Testis (tissue), 3 donors: ENCODE data around the gene GCN1. TPM values are rescaled to one million over a fixed set of nuclear protein-coding genes. Genes with fewer than 3 reads are reported as not detected.

Experiments
- DNase-seq: peaks from one replicate; pipeline ENCODE4 v3.0.0-alpha.2; 2019
- H3K27ac ChIP-seq, 2 donors: fragments of 200-600 bp; sonication (generic); one replicate each; pipeline ENCODE4 v1.5.1; 2019
- H3K27me3 ChIP-seq: fragments of 200-600 bp; sonication (generic); one replicate; pipeline ENCODE4 v1.5.1; 2019
- H3K36me3 ChIP-seq: fragments of 200-600 bp; sonication (generic); one replicate; pipeline ENCODE4 v1.5.1; 2017; ENCODE audit warnings: low read depth; ENCODE audit errors: missing control alignments
- H3K4me1 ChIP-seq: fragments of 200-600 bp; sonication (generic); one replicate; pipeline ENCODE4 v1.5.1; 2019
- H3K4me3 ChIP-seq, 2 donors: fragments of 200-600 bp; sonication (generic); one replicate each; pipeline ENCODE4 v1.5.1; 2017 to 2019
- H3K9me3 ChIP-seq: fragments of 200-600 bp; sonication (generic); one replicate; pipeline ENCODE4 v1.5.1; 2017
- CTCF ChIP-seq, 3 experiments: fragments of 450-650 bp in 2 of 3; fragments of 200-600 bp in 1 of 3; sonication (generic) in 1 of 3; IDR thresholded peaks; one replicate each; pipeline ENCODE4 v1.5.1; 2016 to 2019; ENCODE audit warnings: antibody characterized with exemption in 3 of 3, mild to moderate bottlenecking in 2 of 3, moderate library complexity in 1 of 3
- POLR2A ChIP-seq: fragments of 450-650 bp; IDR thresholded peaks from one replicate; pipeline ENCODE4 v1.6.1; 2017; ENCODE audit warnings: antibody characterized with exemption, mild to moderate bottlenecking, moderate library complexity
- WGBS, 2 donors: methylation state at CpG; one replicate each; pipeline ENCODE4 v1.1.5; 2018; 5-methylcytosine and 5-hydroxymethylcytosine counted together
- intact Hi-C: fragments of 100-400 bp; cut with DNase I; formaldehyde crosslinking; loops from one replicate; pipeline ENCODE4 v1.15.1; 2023; ENCODE audit warnings: low total_unique reads
- polyA plus RNA-seq: library from polyadenylated mRNA; stranded (reverse); fragments of 350-450 nt; fragmentation: Illumina TruSeq; extraction: RNeasy Lipid Tissue Mini Kit (QIAGEN cat#74804); gene quantifications from one replicate; pipeline ENCODE4 v1.2.3, GENCODE V29; 2014; ENCODE audit warnings: low read depth, low replicate concordance; ENCODE audit not compliant: insufficient read depth
- total RNA-seq, 2 donors: library from RNA; depleted of rRNA; stranded (reverse); fragments of >200 nt; gene quantifications; one replicate each; pipeline ENCODE4 v1.2.3, GENCODE V29; 2016

Gene GCN1
- total and polyA plus RNA-seq, 3 donors from 2014 or later: 66.3 to 164 (median 104) TPM

DNA sequence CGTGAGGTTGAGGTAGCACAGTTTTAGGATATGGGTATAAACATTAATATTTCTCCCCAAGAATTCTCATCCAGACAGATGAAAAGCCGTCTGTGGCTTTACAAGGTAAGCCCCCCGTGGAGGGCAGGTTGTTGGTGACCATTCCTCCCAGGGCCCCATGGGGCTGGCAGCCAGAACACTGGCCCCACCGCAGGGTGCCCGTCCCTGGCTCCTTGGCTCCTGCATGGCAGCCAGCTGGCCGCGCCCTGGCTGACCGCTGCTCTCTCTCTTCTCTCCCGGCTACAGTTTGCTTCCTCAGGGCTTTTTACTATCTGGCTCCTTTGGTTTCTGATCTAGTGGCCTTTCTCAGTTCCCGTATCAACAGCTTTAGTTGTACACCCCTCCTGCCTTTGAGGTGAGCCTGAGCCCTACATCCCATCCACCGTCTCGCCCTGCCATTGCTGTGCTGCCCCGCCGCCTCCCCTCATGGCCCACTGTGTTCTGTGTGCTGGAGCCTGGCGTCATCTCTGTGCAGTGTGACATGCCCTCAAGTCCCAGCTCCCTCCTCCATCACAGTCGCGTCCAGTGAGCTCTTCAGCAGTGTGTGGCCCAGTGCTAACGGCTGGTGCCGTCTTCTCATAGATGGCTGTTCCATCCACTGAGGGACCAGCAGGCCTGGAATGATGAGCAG, 103.8 kb downstream of the GCN1 start:
- 87 to 93% methylated on average over 15 to 19 of the region's 19 CpGs for WGBS, 2 donors
- peaks cover 6% of the 10 kb centered on the region for H3K4me1 ChIP-seq
- no peak overlapping the region for H3K27ac ChIP-seq
- no peak for DNase-seq
- H3K9me3 ChIP-seq: no peaks in the 10 kb centered on the region
- no peaks in the 10 kb centered on the region for H3K36me3 ChIP-seq
- no peak for TF ChIP-seq CTCF (IDR thresholded peaks at IDR 0.05)
- no peak for TF ChIP-seq POLR2A
- intact Hi-C loops: no loop called here
- H3K27me3 ChIP-seq: no peaks in the 10 kb centered on the region
- no peak overlapping the region for H3K4me3 ChIP-seq

- H3K36me3 ChIP-seq: no peaks in the 10 kb centered on the region
- intact Hi-C loops: no loop called here
- H3K4me1 ChIP-seq: peaks cover 6% of the 10 kb centered on the region
- WGBS, 2 donors: 74 to 82% methylated on average over 2 to 3 of the region's 3 CpGs
- no peak overlapping the region for H3K4me3 ChIP-seq
- no peaks in the 10 kb centered on the region for H3K27me3 ChIP-seq
- TF ChIP-seq POLR2A: no peak
- TF ChIP-seq CTCF (IDR thresholded peaks at IDR 0.05): no peak
- no peak for DNase-seq
- H3K9me3 ChIP-seq: no peaks in the 10 kb centered on the region
- H3K27ac ChIP-seq: no peak overlapping the region
Observed at GRCh38 chr12:120090206-120090605, 104.3 kb downstream of the GCN1 start.

GRCh38 chr12:120089796-120090195, 104.7 kb downstream of the GCN1 start:
- WGBS, 2 donors: 70% methylated on average over 2 of the region's 2 CpGs; no CpG with 5 or more reads in 1 of the 2 donors
- no peaks in the 10 kb centered on the region for H3K27me3 ChIP-seq

GRCh38 chr12:120089105-120089504, 105.4 kb downstream of the GCN1 start:
- H3K9me3 ChIP-seq: no peaks in the 10 kb centered on the region
- H3K4me1 ChIP-seq: peaks cover 6% of the 10 kb centered on the region
- intact Hi-C loops: no loop called here
- H3K27ac ChIP-seq: no peak overlapping the region
- no peak overlapping the region for H3K4me3 ChIP-seq
- WGBS, 2 donors: 56 to 65% methylated on average over 8 of the region's 8 CpGs
- H3K27me3 ChIP-seq: no peaks in the 10 kb centered on the region
- DNase-seq: no peak
- no peaks in the 10 kb centered on the region for H3K36me3 ChIP-seq
- no peak for TF ChIP-seq CTCF (IDR thresholded peaks at IDR 0.05)
- no peak for TF ChIP-seq POLR2A

More at GRCh38 chr12:120089796-120090195, 104.7 kb downstream of the GCN1 start:
- no peak overlapping the region for H3K4me3 ChIP-seq
- intact Hi-C loops: no loop called here
- H3K4me1 ChIP-seq: peaks cover 6% of the 10 kb centered on the region
- TF ChIP-seq CTCF (IDR thresholded peaks at IDR 0.05) (no peak), POLR2A (no peak)
- no peaks in the 10 kb centered on the region for H3K9me3 ChIP-seq
- H3K27ac ChIP-seq: no peak overlapping the region
- no peaks in the 10 kb centered on the region for H3K36me3 ChIP-seq
- no peak for DNase-seq
